ENCODE data around the gene LSAMP. TPM values are rescaled to one million over a fixed set of nuclear protein-coding genes. Genes with fewer than 3 reads are reported as not detected.
A peak's percentile ranks its signal among the peaks of the same experiment; 100 is the strongest.

Gene LSAMP
- total and polyA plus RNA-seq, 2 of the 4 experiments (the other 2 are of a cell fraction): 7.9 to 8.0 TPM

GRCh38 chr3:115814006-115814405 lies 631.3 kb downstream of the LSAMP start:
- dilution Hi-C loops (cut with HindIII; ENCODE audit: low sequenced_read_pairs, unreplicated experiment): no loop called here
- intact Hi-C loops (cut with micrococcal nuclease): loop anchor here (1.0 to 10.0 kb wide), 8 partner anchors 30 to 1429 kb away; no protein-coding TSS in a partner anchor
- H3K23ac ChIP-seq (ENCODE audit: low read depth, low read length): no peak overlapping the region
- H3K4me2 ChIP-seq (ENCODE audit: low read depth, low read length): no peak overlapping the region
- CTCF ChIA-PET: interaction anchor here (2.8 kb wide), 1 partner anchor 120 kb away, joined by 8 read pairs; no protein-coding TSS in a partner anchor
- H3K4me3 ChIP-seq (ENCODE audit: insufficient read depth, low read depth, low read length): no peak overlapping the region
- H2AFZ ChIP-seq (replicated peaks; ENCODE audit: low read length, poor library complexity): no peak overlapping the region
- in situ Hi-C loops (cut with MboI; ENCODE audit: low sequenced_read_pairs): loop anchor here (25.0 kb wide), 2 partner anchors 977 to 1452 kb away; no protein-coding TSS in a partner anchor
- H3K27ac ChIP-seq (ENCODE audit: insufficient read depth, low read length): no peak overlapping the region
- H2BK15ac ChIP-seq (ENCODE audit: low read depth, low read length): no peak overlapping the region
- ATAC-seq (ENCODE audit: low read depth) (no peak), DNase-seq (no peak)
- POLR2A ChIA-PET (ENCODE audit: unreplicated experiment): no interaction called here
- no peak overlapping the region for H3K14ac ChIP-seq (replicated peaks; ENCODE audit: low read depth, low read length)
- H2BK20ac ChIP-seq (ENCODE audit: low read depth, low read length): no peak overlapping the region
- H2BK120ac ChIP-seq (ENCODE audit: low read depth, low read length): no peak overlapping the region; the same call in 1 of the 2 replicates
- H3K56ac ChIP-seq (ENCODE audit: extremely low read depth, insufficient read depth, low read length): no peak overlapping the region
- H2AK5ac ChIP-seq (ENCODE audit: low read depth, low read length): peak overlapping the region; percentile 62; the same call in 1 of the 2 replicates
- H2AK9ac ChIP-seq (replicated peaks; ENCODE audit: low read depth, low read length, poor library complexity): no peak overlapping the region
- no peak overlapping the region for H2BK5ac ChIP-seq (ENCODE audit: low read depth, low read length, poor library complexity, severe bottlenecking)
- peaks cover 2% of the 10 kb centered on the region; the same call in 1 of the 2 replicates for H3K36me3 ChIP-seq (ENCODE audit: control insufficient read depth, insufficient read depth, low read length)
- H4K5ac ChIP-seq (ENCODE audit: low read depth, low read length): no peak overlapping the region
- no peak overlapping the region for H4K8ac ChIP-seq (ENCODE audit: low read depth in 2 of 2, low read length in 2 of 2)
- H3K9ac ChIP-seq (ENCODE audit: low read depth, low read length): no peak overlapping the region
- H3K9me3 ChIP-seq (ENCODE audit: control insufficient read depth, insufficient read depth, low read length): no peaks in the 10 kb centered on the region
- no peaks in the 10 kb centered on the region for H4K20me1 ChIP-seq (ENCODE audit: insufficient read depth, low read length)
- no peak overlapping the region for H4K91ac ChIP-seq (ENCODE audit: insufficient read depth, low read depth, low read length)
- H3K9me1 ChIP-seq (ENCODE audit: insufficient read depth, low read length): peaks cover 4% of the 10 kb centered on the region; the same call in 1 of the 2 replicates
- peaks cover 3% of the 10 kb centered on the region; the same call in 1 of the 2 replicates for H3K4me1 ChIP-seq (ENCODE audit: control insufficient read depth, insufficient read depth, low read length)
- H3K27me3 ChIP-seq (ENCODE audit: control insufficient read depth, insufficient read depth, low read length): no peaks in the 10 kb centered on the region
- 0 out of 2 replicates have a peak overlapping the region, but pooled peaks have one; percentile 33 for H3K18ac ChIP-seq (ENCODE audit: low read depth, low read length)
- BruUV-seq (replicated peaks): no TSS peak
- no peak overlapping the region for H3K4ac ChIP-seq (ENCODE audit: low read depth, low read length)
- H3K79me1 ChIP-seq (ENCODE audit: low read depth in 1 of 2, low read length in 2 of 2): no peaks in the 10 kb centered on the region
- no peak for TF ChIP-seq CHD1 (IDR thresholded peaks at IDR 0.05; ENCODE audit: low read depth, low read length)
- TF ChIP-seq NFE2L2 (IDR thresholded peaks at IDR 0.05; ENCODE audit: low read depth, low read length): no peak
- TF ChIP-seq USF2 (IDR thresholded peaks at IDR 0.05; ENCODE audit: low read depth, low read length): no peak
- TF ChIP-seq CTCF (conservative IDR thresholded peaks at IDR 0.05; ENCODE audit: low read depth, low read length): no peak
- no peak for TF ChIP-seq BHLHE40 (IDR thresholded peaks at IDR 0.05; ENCODE audit: low read depth, low read length)
- TF ChIP-seq ELK1 (IDR thresholded peaks at IDR 0.05; ENCODE audit: borderline replicate concordance, low read depth, low read length): no peak
- TF ChIP-seq POLR2A (IDR thresholded peaks at IDR 0.05; ENCODE audit: low read depth, low read length): no peak
- TF ChIP-seq FOS (IDR thresholded peaks at IDR 0.05; ENCODE audit: low read depth, low read length): no peak
- TF ChIP-seq MAZ (IDR thresholded peaks at IDR 0.05; ENCODE audit: borderline replicate concordance, low read depth, low read length): no peak
- TF ChIP-seq MXI1 (IDR thresholded peaks at IDR 0.05; ENCODE audit: borderline replicate concordance, low read depth, low read length): no peak
- TF ChIP-seq SMC3 (IDR thresholded peaks at IDR 0.05; ENCODE audit: low read depth, low read length): no peak
- TF ChIP-seq CEBPB (IDR thresholded peaks at IDR 0.05; ENCODE audit: low read depth, low read length): no peak
- TF ChIP-seq RFX5 (IDR thresholded peaks at IDR 0.05; ENCODE audit: low read depth, low read length): no peak
- no peak for TF ChIP-seq RAD21 (IDR thresholded peaks at IDR 0.05; ENCODE audit: low read length)
- no peak for TF ChIP-seq MAFK (IDR thresholded peaks at IDR 0.05; ENCODE audit: low read depth, low read length)
